SK-N-SH (cell line): Measurements from ENCODE around the gene ATXN7. TPM values are rescaled to one million over a fixed set of nuclear protein-coding genes. Genes with fewer than 3 reads are reported as not detected.

Experiments used
- CTCF ChIA-PET: fragments of 300-600, 350-600 bp; formaldehyde crosslinking; extraction: SDS; loops from one replicate; lab custom pipeline; 2021; lab: Yijun Ruan, JAX
- POLR2A ChIA-PET: fragments of 350-600 bp; sonication (Branson Sonifier 250); formaldehyde crosslinking; extraction: SDS; loops from one replicate; lab custom pipeline; 2020; ENCODE audit warnings: antibody characterized with exemption, inconsistent platforms; lab: Yijun Ruan, JAX
- DNase-seq: peaks from one replicate; pipeline ENCODE4 v3.0.0; 2012
- H2AFZ ChIP-seq: fragments of 200-600 bp; sonication (generic); 2 replicates; pipeline ENCODE4 v1.8.1; 2016; ENCODE audit warnings: antibody characterized with exemption, mild to moderate bottlenecking, low read depth
- H3F3A ChIP-seq: fragments of 200-600 bp; sonication (generic); replicated peaks from 2 replicates; pipeline ENCODE3; 2016; ENCODE audit warnings: antibody characterized with exemption, mild to moderate bottlenecking; ENCODE audit not compliant: insufficient read depth
- H3K27ac ChIP-seq, 2 experiments: fragments of 200-500 bp in 1 of 2; fragments of 200-600 bp in 1 of 2; sonication (Bioruptor generic) in 1 of 2; sonication (generic), shearing (Covaris generic) in 1 of 2; 2 replicates each; pipeline versions ENCODE4 v1.5.1 to v1.6.1; 2014 to 2016; ENCODE audit warnings: low read depth in 2 of 2, inconsistent platforms in 1 of 2, low read length in 1 of 2, mild to moderate bottlenecking in 1 of 2, mixed read lengths in 1 of 2
- H3K27me3 ChIP-seq: fragments of 200-600 bp; sonication (generic), shearing (Covaris generic); 2 replicates; pipeline ENCODE4 v1.6.1; 2016; ENCODE audit warnings: mixed run types; ENCODE audit not compliant: insufficient read depth
- H3K36me3 ChIP-seq, 2 experiments: fragments of 200-500 bp in 1 of 2; fragments of 200-600 bp in 1 of 2; sonication (Bioruptor generic) in 1 of 2; sonication (generic) in 1 of 2; replicated peaks in 1 of 2; 2 replicates each; pipeline versions ENCODE3 to v1.5.1; 2014 to 2016; ENCODE audit warnings: low read length in 1 of 2, mild to moderate bottlenecking in 1 of 2; ENCODE audit not compliant: insufficient read depth in 2 of 2, control insufficient read depth in 1 of 2
- H3K4me1 ChIP-seq, 2 experiments: fragments of 200-500 bp in 1 of 2; fragments of 200-600 bp in 1 of 2; sonication (Bioruptor generic) in 1 of 2; sonication (generic), shearing (Covaris generic) in 1 of 2; 2 replicates each; pipeline versions ENCODE4 v1.5.1 to v1.6.1; 2014 to 2016; ENCODE audit warnings: low read depth in 1 of 2, low read length in 1 of 2, mixed run types in 1 of 2; ENCODE audit not compliant: insufficient read depth in 2 of 2, control insufficient read depth in 1 of 2
- H3K4me2 ChIP-seq: fragments of 200-600 bp; sonication (generic), shearing (Covaris generic); 2 replicates; pipeline ENCODE4 v1.6.1; 2017; ENCODE audit warnings: mixed run types
- H3K4me3 ChIP-seq, 2 experiments: fragments of 200-500 bp in 1 of 2; fragments of 200-600 bp in 1 of 2; sonication (Bioruptor generic) in 1 of 2; sonication (generic), shearing (Covaris generic) in 1 of 2; 2 replicates each; pipeline versions ENCODE4 v1.5.1 to v1.8.1; 2014 to 2016; ENCODE audit warnings: low read depth in 2 of 2, inconsistent platforms in 1 of 2, low read length in 1 of 2, mild to moderate bottlenecking in 1 of 2, mixed read lengths in 1 of 2, moderate library complexity in 1 of 2
- H3K79me2 ChIP-seq: fragments of 200-600 bp; sonication (generic); 2 replicates; pipeline ENCODE4 v1.8.1; 2017; ENCODE audit warnings: mild to moderate bottlenecking; ENCODE audit not compliant: insufficient read depth
- H3K9ac ChIP-seq: fragments of 200-600 bp; sonication (generic); 2 replicates; pipeline ENCODE4 v1.6.1; 2017; ENCODE audit warnings: mixed run types
- H3K9me2 ChIP-seq: fragments of 200-600 bp; sonication (generic); 2 replicates; pipeline ENCODE4 v1.6.1; 2017; ENCODE audit warnings: mixed run types
- H3K9me3 ChIP-seq: fragments of 200-600 bp; sonication (generic); 2 replicates; pipeline ENCODE4 v1.6.1; 2017; ENCODE audit warnings: mixed run types, mild to moderate bottlenecking, moderate library complexity
- H4K20me1 ChIP-seq: fragments of 200-600 bp; sonication (generic); 2 replicates; pipeline ENCODE4 v1.6.1; 2017; ENCODE audit warnings: mild to moderate bottlenecking, mixed run types; ENCODE audit not compliant: insufficient read depth
- EP300 ChIP-seq, 2 experiments: IDR thresholded peaks; 2 replicates each; pipeline versions ENCODE4 v1.4.0 to v1.6.1; 2012; ENCODE audit warnings: borderline replicate concordance in 1 of 2, low read depth in 1 of 2, low read length in 1 of 2
- FOXJ3 ChIP-seq: sonication (generic); formaldehyde crosslinking; IDR thresholded peaks from 2 replicates; pipeline ENCODE4 v1.5.1; 2020; ENCODE audit warnings: mild to moderate bottlenecking, missing genetic modification reagents
- FOXM1 ChIP-seq: IDR thresholded peaks from 2 replicates; pipeline ENCODE4 v1.4.0; 2012; ENCODE audit warnings: low read depth, mild to moderate bottlenecking
- GABPA ChIP-seq: IDR thresholded peaks from 2 replicates; pipeline ENCODE4 v1.4.0; 2012; ENCODE audit warnings: low read depth, mild to moderate bottlenecking
- GATA2 ChIP-seq: sonication (generic); formaldehyde crosslinking; IDR thresholded peaks from 2 replicates; pipeline ENCODE4 v1.5.0; 2020; ENCODE audit warnings: mild to moderate bottlenecking, missing genetic modification reagents
- MEF2A ChIP-seq: IDR thresholded peaks from 2 replicates; pipeline ENCODE4 v1.4.0; 2012; ENCODE audit warnings: low read depth, borderline replicate concordance
- NFIC ChIP-seq: IDR thresholded peaks from 2 replicates; pipeline ENCODE4 v1.4.0; 2012; ENCODE audit warnings: borderline replicate concordance
- POLR2AphosphoS5 ChIP-seq: IDR thresholded peaks from 2 replicates; pipeline ENCODE4 v1.6.1; 2012; ENCODE audit warnings: low read depth, low read length
- SIN3A ChIP-seq: IDR thresholded peaks from 2 replicates; pipeline ENCODE4 v1.6.1; 2012; ENCODE audit warnings: low read depth, mild to moderate bottlenecking, low read length, moderate library complexity, borderline replicate concordance
- SMC3 ChIP-seq: IDR thresholded peaks from 2 replicates; pipeline ENCODE4 v1.6.1; 2012; ENCODE audit warnings: low read depth, low read length, improper control_type of control experiment
- TAF1 ChIP-seq: IDR thresholded peaks from 2 replicates; pipeline ENCODE4 v1.6.1; 2012; ENCODE audit warnings: low read depth, mild to moderate bottlenecking, low read length, moderate library complexity, borderline replicate concordance
- TCF12 ChIP-seq: IDR thresholded peaks from 2 replicates; pipeline ENCODE4 v1.4.0; 2012
- WGBS: methylation state at CpG from one replicate; pipeline ENCODE4 v1.1.6; 2017; ENCODE audit warnings: low lambda C conversion rate; 5-methylcytosine and 5-hydroxymethylcytosine counted together
- polyA plus RNA-seq, 3 experiments: library from polyadenylated mRNA; depleted of rRNA; stranded (reverse); fragments of >200 nt; gene quantifications; 2 replicates each; pipeline ENCODE4 v1.2.3, GENCODE V29; 2012
- small RNA-seq, 7 experiments: library from RNA; depleted of rRNA; stranded (forward); fragments of <200 nt; gene quantifications; one replicate each; pipeline ENCODE3, GENCODE V24; 2012
- TF ChIP-seq, protein P1 (sequence below): IDR thresholded peaks from 2 replicates; pipeline ENCODE4 v1.4.0; 2012; ENCODE audit warnings: low read depth
- TF ChIP-seq, protein P2 (sequence below): IDR thresholded peaks from 2 replicates; pipeline ENCODE4; 2012
- TF ChIP-seq, protein P3 (sequence below): fragments of 150-350 bp; IDR thresholded peaks from 2 replicates; pipeline ENCODE4 v1.6.1; 2017; ENCODE audit warnings: antibody characterized with exemption, low read length, low read depth, borderline replicate concordance

Gene ATXN7
- polyA plus RNA-seq, 1 of the 3 experiments (the other 2 are of a cell fraction), result 6.2 TPM

DNA sequence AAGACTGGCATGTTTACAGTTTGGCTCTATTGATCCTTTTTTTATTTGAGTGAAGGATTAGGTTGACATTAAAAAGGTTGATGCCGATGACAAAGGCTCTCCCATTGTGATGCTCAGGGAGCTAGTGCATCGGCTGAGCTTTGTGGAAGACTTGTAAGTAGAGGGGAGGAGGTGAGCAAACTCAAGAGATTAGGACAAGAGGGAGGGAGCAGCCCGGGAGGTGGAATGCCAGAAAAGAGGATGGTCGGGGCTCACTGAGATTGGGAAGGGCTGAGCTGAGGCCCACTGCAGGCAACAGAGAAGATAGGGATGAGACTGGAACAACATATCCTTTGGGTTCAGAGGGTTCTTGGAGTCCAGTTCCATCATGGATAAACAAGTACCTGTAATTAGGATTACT, 186.2 kb downstream of the ATXN7 start:
- Histone ChIP-seq H2AFZ (no peak overlapping the region), H3K4me3 (no peak overlapping the region), H3K9me2 (no peaks in the 10 kb centered on the region), H3K4me2 (no peak overlapping the region), H3K9ac (no peak overlapping the region), H4K20me1 (no peaks in the 10 kb centered on the region), H3K27ac (no peak overlapping the region), H3F3A (no peaks in the 10 kb centered on the region), H3K79me2 (no peaks in the 10 kb centered on the region), H3K9me3 (no peaks in the 10 kb centered on the region), H3K27me3 (no peaks in the 10 kb centered on the region), H3K36me3 (no peaks in the 10 kb centered on the region), H3K4me1 (peaks cover 0 to 12% of the 10 kb centered on the region in 2 experiments; a peak in 2 of 4 replicates)
- no peak for DNase-seq
- TF ChIP-seq EP300 (IDR thresholded peaks at IDR 0.05; ENCODE audit: borderline replicate concordance in 1 of 2, low read depth in 1 of 2, low read length in 1 of 2) (no peak), SMC3 (no peak), POLR2AphosphoS5 (no peak), SIN3A (no peak), FOXJ3 (CRISPR knock-in tag) (no peak), MEF2A (no peak), GATA2 (CRISPR knock-in tag) (no peak), NFIC (no peak), FOXM1 (no peak), TCF12 (no peak), GABPA (no peak), TAF1 (no peak)
- TF ChIP-seq, protein P1, sequence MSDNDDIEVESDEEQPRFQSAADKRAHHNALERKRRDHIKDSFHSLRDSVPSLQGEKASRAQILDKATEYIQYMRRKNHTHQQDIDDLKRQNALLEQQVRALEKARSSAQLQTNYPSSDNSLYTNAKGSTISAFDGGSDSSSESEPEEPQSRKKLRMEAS, result no peak
- TF ChIP-seq, protein P2, sequence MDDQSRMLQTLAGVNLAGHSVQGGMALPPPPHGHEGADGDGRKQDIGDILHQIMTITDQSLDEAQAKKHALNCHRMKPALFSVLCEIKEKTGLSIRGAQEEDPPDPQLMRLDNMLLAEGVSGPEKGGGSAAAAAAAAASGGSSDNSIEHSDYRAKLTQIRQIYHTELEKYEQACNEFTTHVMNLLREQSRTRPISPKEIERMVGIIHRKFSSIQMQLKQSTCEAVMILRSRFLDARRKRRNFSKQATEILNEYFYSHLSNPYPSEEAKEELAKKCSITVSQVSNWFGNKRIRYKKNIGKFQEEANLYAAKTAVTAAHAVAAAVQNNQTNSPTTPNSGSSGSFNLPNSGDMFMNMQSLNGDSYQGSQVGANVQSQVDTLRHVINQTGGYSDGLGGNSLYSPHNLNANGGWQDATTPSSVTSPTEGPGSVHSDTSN, result no peak
- TF ChIP-seq, protein P3, sequence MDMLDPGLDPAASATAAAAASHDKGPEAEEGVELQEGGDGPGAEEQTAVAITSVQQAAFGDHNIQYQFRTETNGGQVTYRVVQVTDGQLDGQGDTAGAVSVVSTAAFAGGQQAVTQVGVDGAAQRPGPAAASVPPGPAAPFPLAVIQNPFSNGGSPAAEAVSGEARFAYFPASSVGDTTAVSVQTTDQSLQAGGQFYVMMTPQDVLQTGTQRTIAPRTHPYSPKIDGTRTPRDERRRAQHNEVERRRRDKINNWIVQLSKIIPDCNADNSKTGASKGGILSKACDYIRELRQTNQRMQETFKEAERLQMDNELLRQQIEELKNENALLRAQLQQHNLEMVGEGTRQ, result no peak
- ChIA-PET CTCF (interaction anchor here (3.0 kb wide), 1 partner anchor 19 kb away, joined by 10 read pairs; no protein-coding TSS in a partner anchor), POLR2A (no interaction called here)
- 93% methylated on average over 4 of the region's 4 CpGs for WGBS

Small RNA genes lying within 50 kb of the gene (small RNA-seq; reads per million reads assigned to genes)
- gene SCAANT1, result 0 reads per million in 7 experiments

Other genes starting within 250 kb of the ATXN7 start
- not detected in 2 replicates for gene SNTN, start 211.2 kb upstream of the ATXN7 start, polyA plus RNA-seq (2012; rRNA removed)
- not detected in 2 replicates for gene C3orf49, start 44.6 kb upstream of the ATXN7 start, polyA plus RNA-seq (2012; rRNA removed)
- gene THOC7, start 62 bp upstream of the ATXN7 start, polyA plus RNA-seq (2012; rRNA removed), result 35.6 and 35.9 TPM in 2 replicates
- not detected in 2 replicates for gene SCAANT1, start 48.5 kb downstream of the ATXN7 start, polyA plus RNA-seq (2012; rRNA removed)
- 75.7 and 90.3 TPM in 2 replicates for gene PSMD6, start 159.6 kb downstream of the ATXN7 start, polyA plus RNA-seq (2012; rRNA removed)